ENCODE results near the gene SPON1.

DNA sequence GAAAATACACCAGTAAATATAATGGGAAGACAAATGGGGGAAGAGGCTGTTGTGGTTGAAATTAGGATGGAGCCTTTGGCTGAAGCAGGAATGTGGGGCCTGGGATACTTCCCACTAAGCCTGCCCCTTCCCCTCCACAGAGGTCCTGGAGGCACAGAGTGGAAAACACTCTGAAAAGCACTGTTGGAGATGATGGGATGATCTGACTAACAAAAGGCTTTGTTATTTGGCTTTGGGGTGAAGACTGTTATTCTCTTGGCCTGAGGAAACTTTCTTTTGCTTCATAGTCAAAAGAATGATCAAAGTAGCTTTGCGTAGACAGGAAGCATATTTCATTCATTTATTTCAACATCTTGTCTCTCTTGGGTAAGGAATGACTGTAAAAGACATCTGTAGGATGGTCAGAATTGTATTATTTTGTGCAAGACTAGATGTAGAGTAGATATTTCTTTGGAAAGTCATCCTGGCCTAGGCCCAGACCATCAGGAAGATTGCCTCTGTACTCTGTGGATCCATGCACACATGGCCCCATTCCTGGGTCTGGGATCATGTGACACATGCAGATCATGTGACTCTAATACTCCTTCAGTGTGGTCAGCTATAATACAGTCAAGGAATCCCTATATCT lies 111.4 kb downstream of the SPON1 start:
- TF ChIP-seq EZH2 (IDR thresholded peaks at IDR 0.05; ENCODE audit: borderline replicate concordance, insufficient read depth, low read depth, low read length, poor library complexity, severe bottlenecking): no peak
- TF ChIP-seq, protein P1, sequence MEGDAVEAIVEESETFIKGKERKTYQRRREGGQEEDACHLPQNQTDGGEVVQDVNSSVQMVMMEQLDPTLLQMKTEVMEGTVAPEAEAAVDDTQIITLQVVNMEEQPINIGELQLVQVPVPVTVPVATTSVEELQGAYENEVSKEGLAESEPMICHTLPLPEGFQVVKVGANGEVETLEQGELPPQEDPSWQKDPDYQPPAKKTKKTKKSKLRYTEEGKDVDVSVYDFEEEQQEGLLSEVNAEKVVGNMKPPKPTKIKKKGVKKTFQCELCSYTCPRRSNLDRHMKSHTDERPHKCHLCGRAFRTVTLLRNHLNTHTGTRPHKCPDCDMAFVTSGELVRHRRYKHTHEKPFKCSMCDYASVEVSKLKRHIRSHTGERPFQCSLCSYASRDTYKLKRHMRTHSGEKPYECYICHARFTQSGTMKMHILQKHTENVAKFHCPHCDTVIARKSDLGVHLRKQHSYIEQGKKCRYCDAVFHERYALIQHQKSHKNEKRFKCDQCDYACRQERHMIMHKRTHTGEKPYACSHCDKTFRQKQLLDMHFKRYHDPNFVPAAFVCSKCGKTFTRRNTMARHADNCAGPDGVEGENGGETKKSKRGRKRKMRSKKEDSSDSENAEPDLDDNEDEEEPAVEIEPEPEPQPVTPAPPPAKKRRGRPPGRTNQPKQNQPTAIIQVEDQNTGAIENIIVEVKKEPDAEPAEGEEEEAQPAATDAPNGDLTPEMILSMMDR (IDR thresholded peaks at IDR 0.05): no peak

Data from B cell (primary cell).